ENCODE data around the gene ANKRD1. TPM values are rescaled to one million over a fixed set of nuclear protein-coding genes. Genes with fewer than 3 reads are reported as not detected.

ANKRD1 gene
- total RNA-seq, 1 experiment from 2014 or later = 75.7 TPM

- H3K9me3 Mint-ChIP-seq (ENCODE audit: unreplicated experiment) = no peaks in the 10 kb centered on the region
- intact Hi-C loops (cut with micrococcal nuclease; ENCODE audit: unreplicated experiment) = no loop called here
- POLR2A ChIA-PET = interaction anchor here (1.8 kb wide), 1 partner anchor 16 kb away, joined by 5 read pairs; no protein-coding TSS in a partner anchor
- H3K4me3 ChIP-seq (ENCODE audit: low read depth, low read length) = no peak overlapping the region
- H3K4me1 ChIP-seq = peaks cover 17% of the 10 kb centered on the region
- H3K27me3 ChIP-seq (replicated peaks; ENCODE audit: control insufficient read depth, insufficient read depth, low read length) = no peaks in the 10 kb centered on the region
- DNase-seq = no peak
- TF ChIP-seq CTCF (IDR thresholded peaks at IDR 0.05; ENCODE audit: insufficient read depth in 1 of 2, low read depth in 1 of 2, low read length in 1 of 2, severe bottlenecking in 1 of 2, unreplicated experiment in 1 of 2) = no peak
- no peaks in the 10 kb centered on the region for H3K9me3 ChIP-seq
- H3K36me3 Mint-ChIP-seq (ENCODE audit: insufficient read depth, unreplicated experiment) = peaks cover 85% of the 10 kb centered on the region
- H3K4me1 Mint-ChIP-seq (ENCODE audit: low read depth, unreplicated experiment) = peaks cover 44% of the 10 kb centered on the region
- BruUV-seq (replicated peaks) = no TSS peak
- H3K27me3 Mint-ChIP-seq (ENCODE audit: insufficient read depth, unreplicated experiment) = no peaks in the 10 kb centered on the region
- H3K36me3 ChIP-seq (ENCODE audit: control insufficient read depth, insufficient read depth, low read length) = no peaks in the 10 kb centered on the region
- CTCF ChIA-PET = no interaction called here
- H3K4me3 Mint-ChIP-seq (ENCODE audit: unreplicated experiment) = no peak overlapping the region
- H3K27ac Mint-ChIP-seq (ENCODE audit: unreplicated experiment) = no peak overlapping the region
Measured at GRCh38 chr10:90913774-90914420, 7.0 kb downstream of the ANKRD1 start.

GRCh38 chr10:90912854-90913479 is 7.9 kb downstream of the ANKRD1 start:
- no peaks in the 10 kb centered on the region for H3K9me3 Mint-ChIP-seq (ENCODE audit: unreplicated experiment)
- H3K27ac Mint-ChIP-seq (ENCODE audit: unreplicated experiment) = no peak overlapping the region
- H3K4me1 Mint-ChIP-seq (ENCODE audit: low read depth, unreplicated experiment) = peaks cover 43% of the 10 kb centered on the region
- H3K9me3 ChIP-seq = no peaks in the 10 kb centered on the region
- POLR2A ChIA-PET = interaction anchor here (1.8 kb wide), 1 partner anchor 17 kb away, joined by 5 read pairs; no protein-coding TSS in a partner anchor
- intact Hi-C loops (cut with micrococcal nuclease; ENCODE audit: unreplicated experiment) = no loop called here
- H3K36me3 ChIP-seq (ENCODE audit: control insufficient read depth, insufficient read depth, low read length) = no peaks in the 10 kb centered on the region
- no TSS peak for BruUV-seq (replicated peaks)
- H3K4me3 Mint-ChIP-seq (ENCODE audit: unreplicated experiment) = no peak overlapping the region
- H3K4me3 ChIP-seq (ENCODE audit: low read depth, low read length) = no peak overlapping the region
- no peak for TF ChIP-seq CTCF (IDR thresholded peaks at IDR 0.05; ENCODE audit: insufficient read depth in 1 of 2, low read depth in 1 of 2, low read length in 1 of 2, severe bottlenecking in 1 of 2, unreplicated experiment in 1 of 2)
- H3K4me1 ChIP-seq = peaks cover 17% of the 10 kb centered on the region
- H3K27me3 Mint-ChIP-seq (ENCODE audit: insufficient read depth, unreplicated experiment) = no peaks in the 10 kb centered on the region
- H3K27me3 ChIP-seq (replicated peaks; ENCODE audit: control insufficient read depth, insufficient read depth, low read length) = no peaks in the 10 kb centered on the region
- H3K36me3 Mint-ChIP-seq (ENCODE audit: insufficient read depth, unreplicated experiment) = peaks cover 75% of the 10 kb centered on the region
- DNase-seq = no peak
- CTCF ChIA-PET = interaction anchor here (0.6 to 1.8 kb wide), 3 partner anchors 33 to 56 kb away, joined by 3 to 24 read pairs (median 9); no protein-coding TSS in a partner anchor

GRCh38 chr10:90912174-90912573 is 8.7 kb downstream of the ANKRD1 start:
- no TSS peak for BruUV-seq (replicated peaks)
- no peak for DNase-seq
- no peaks in the 10 kb centered on the region for H3K27me3 Mint-ChIP-seq (ENCODE audit: insufficient read depth, unreplicated experiment)
- POLR2A ChIA-PET = interaction anchor here (0.8 to 1.8 kb wide), 4 partner anchors 9 to 57 kb away, joined by 4 to 15 read pairs (median 9); partner anchors contain the start of gene ANKRD1
- Histone ChIP-seq H3K9me3 (no peaks in the 10 kb centered on the region), H3K4me3 (ENCODE audit: low read depth, low read length) (no peak overlapping the region), H3K4me1 (peaks cover 13% of the 10 kb centered on the region), H3K36me3 (ENCODE audit: control insufficient read depth, insufficient read depth, low read length) (no peaks in the 10 kb centered on the region; the same call in 1 of the 2 replicates), H3K27me3 (replicated peaks; ENCODE audit: control insufficient read depth, insufficient read depth, low read length) (no peaks in the 10 kb centered on the region)
- no peaks in the 10 kb centered on the region for H3K9me3 Mint-ChIP-seq (ENCODE audit: unreplicated experiment)
- H3K4me3 Mint-ChIP-seq (ENCODE audit: unreplicated experiment) = peak overlapping the region; percentile 8
- H3K4me1 Mint-ChIP-seq (ENCODE audit: low read depth, unreplicated experiment) = peaks cover 35% of the 10 kb centered on the region
- intact Hi-C loops (cut with micrococcal nuclease; ENCODE audit: unreplicated experiment) = no loop called here
- H3K36me3 Mint-ChIP-seq (ENCODE audit: insufficient read depth, unreplicated experiment) = peaks cover 68% of the 10 kb centered on the region
- no peak for TF ChIP-seq CTCF (IDR thresholded peaks at IDR 0.05; ENCODE audit: insufficient read depth in 1 of 2, low read depth in 1 of 2, low read length in 1 of 2, severe bottlenecking in 1 of 2, unreplicated experiment in 1 of 2)
- CTCF ChIA-PET = interaction anchor here (0.5 to 1.8 kb wide), 15 partner anchors 9 to 1704 kb away, joined by 3 to 24 read pairs (median 4); partner anchors contain the start of gene ANKRD1
- H3K27ac Mint-ChIP-seq (ENCODE audit: unreplicated experiment) = peak overlapping the region; percentile 55
